Smooth muscle cell (in vitro differentiated cells): ENCODE results near the gene SMARCA1. TPM values are rescaled to one million over a fixed set of nuclear protein-coding genes. Genes with fewer than 3 reads are reported as not detected.
A peak's percentile ranks its signal among the peaks of the same experiment; 100 is the strongest.

Source experiments
- DNase-seq: peaks from one replicate; lab custom pipeline; 2025; ENCODE audit not compliant: unreplicated experiment; lab: John Stamatoyannopoulos, UW
- H2AFZ ChIP-seq: fragments of 200-600 bp; sonication (generic); 2 replicates; pipeline ENCODE4 v1.6.0; 2016; ENCODE audit warnings: antibody characterized with exemption, low read depth, mild to moderate bottlenecking
- H3F3A ChIP-seq: fragments of 200-600 bp; sonication (generic); 2 replicates; pipeline ENCODE4 v1.6.0; 2017; ENCODE audit warnings: antibody characterized with exemption, low read depth
- H3K27ac ChIP-seq: fragments of 200-600 bp; sonication (generic); 2 replicates; pipeline ENCODE4 v1.5.1; 2016; ENCODE audit warnings: low read depth, mild to moderate bottlenecking
- H3K27me3 ChIP-seq: fragments of 200-600 bp; sonication (generic); 2 replicates; pipeline ENCODE4 v1.6.1; 2016; ENCODE audit warnings: low read depth, mild to moderate bottlenecking
- H3K36me3 ChIP-seq: fragments of 200-600 bp; sonication (generic); 2 replicates; pipeline ENCODE4 v1.5.1; 2016; ENCODE audit warnings: low read depth
- H3K4me1 ChIP-seq: fragments of 200-600 bp; sonication (generic); 2 replicates; pipeline ENCODE4 v1.5.1; 2016; ENCODE audit warnings: low read depth
- H3K4me2 ChIP-seq: fragments of 200-600 bp; sonication (generic); 2 replicates; pipeline ENCODE4 v1.6.0; 2016; ENCODE audit warnings: mild to moderate bottlenecking
- H3K4me3 ChIP-seq: fragments of 200-600 bp; sonication (generic); 2 replicates; pipeline ENCODE4 v1.5.1; 2016; ENCODE audit warnings: mild to moderate bottlenecking
- H3K79me2 ChIP-seq: fragments of 200-600 bp; sonication (generic); 2 replicates; pipeline ENCODE4 v1.6.0; 2016; ENCODE audit warnings: low read depth, mild to moderate bottlenecking
- H3K9ac ChIP-seq: fragments of 200-600 bp; sonication (generic); 2 replicates; pipeline ENCODE4 v1.6.0; 2016; ENCODE audit warnings: low read depth
- H3K9me3 ChIP-seq: fragments of 200-600 bp; sonication (generic); replicated peaks from 2 replicates; pipeline ENCODE4 v1.5.1; 2016; ENCODE audit warnings: low read depth
- H4K20me1 ChIP-seq: fragments of 200-600 bp; sonication (generic); 2 replicates; pipeline ENCODE4 v1.6.0; 2016; ENCODE audit warnings: low read depth
- CTCF ChIP-seq: fragments of 200-600 bp; sonication (generic); IDR thresholded peaks from 2 replicates; pipeline ENCODE4 v1.5.1; 2017; ENCODE audit warnings: borderline replicate concordance, mild to moderate bottlenecking, antibody characterized with exemption; ENCODE audit not compliant: insufficient read depth, poor library complexity, severe bottlenecking
- WGBS: methylation state at CpG from one replicate; pipeline ENCODE4 v1.1.7; 2016; ENCODE audit warnings: low lambda C conversion rate; 5-methylcytosine and 5-hydroxymethylcytosine counted together
- polyA plus RNA-seq: library from polyadenylated mRNA; unstranded; fragments of >200 nt; fragmentation: Nextera tagmentation; extraction: Ambion mirVana; gene quantifications from 2 replicates; pipeline ENCODE4 v1.2.1, GENCODE V29; 2016
- total RNA-seq: library from RNA; depleted of rRNA; stranded (reverse); fragments of >200 nt; gene quantifications from 2 replicates; pipeline ENCODE4 v1.2.3, GENCODE V29; 2014

SMARCA1 gene
- total and polyA plus RNA-seq, 2 experiments from 2014 or later = 60.9 to 91.5 TPM

- Histone ChIP-seq H3K36me3 (no peaks in the 10 kb centered on the region), H3K9me3 (no peaks in the 10 kb centered on the region), H2AFZ (no peak overlapping the region), H3K9ac (peak overlapping the region; percentile 71), H3F3A (no peaks in the 10 kb centered on the region), H4K20me1 (no peaks in the 10 kb centered on the region), H3K27me3 (no peaks in the 10 kb centered on the region), H3K4me3 (peak overlapping the region; percentile 73), H3K27ac (no peak overlapping the region), H3K79me2 (no peaks in the 10 kb centered on the region), H3K4me1 (no peaks in the 10 kb centered on the region), H3K4me2 (peak overlapping the region; percentile 80)
- 48% methylated on average over 13 of the region's 14 CpGs for WGBS
- no peak for DNase-seq
- TF ChIP-seq CTCF = no peak
These were observed 17.5 kb upstream of the SMARCA1 start for GRCh38 chrX:129540722-129541184.

DNA sequence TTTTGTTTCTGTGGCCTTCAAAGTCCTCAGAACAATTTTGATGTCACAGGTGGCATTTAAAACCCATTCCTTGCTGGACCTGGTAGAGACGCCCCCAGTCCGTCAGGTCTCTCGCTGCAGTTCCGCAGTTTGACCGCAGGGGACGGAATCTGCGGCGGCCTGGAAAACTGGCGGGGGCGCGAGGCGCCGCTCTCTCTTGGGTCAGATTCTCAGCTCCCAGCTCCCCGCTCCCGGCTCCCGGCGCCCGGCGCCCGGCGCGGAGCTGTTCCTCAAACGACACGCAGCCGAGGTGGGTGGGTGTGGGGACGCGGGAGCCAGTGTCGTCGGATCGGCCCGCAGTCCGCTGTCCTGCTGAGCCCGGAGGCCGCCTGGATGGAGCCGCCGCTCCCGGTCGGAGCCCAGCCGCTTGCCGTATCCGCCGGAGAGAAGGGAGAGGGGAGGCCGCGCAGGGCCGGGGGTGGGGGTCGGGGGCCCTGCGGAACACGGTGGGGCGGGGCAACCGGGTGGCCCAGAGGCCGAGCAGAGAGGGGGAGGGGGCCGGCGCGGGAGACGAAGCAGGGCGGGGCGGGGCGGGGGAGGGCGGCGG lies 16.9 kb upstream of the SMARCA1 start, which contains the start of gene OCRL:
OCRL (plus strand) TSS at position 192 of the 586 bp plus-strand sequence; CDS start at position 373, 181 bp downstream.
- Histone ChIP-seq H4K20me1 (no peaks in the 10 kb centered on the region), H3K4me2 (peak within 1 kb of the TSS; percentile 80), H3F3A (no peaks in the 10 kb centered on the region), H3K79me2 (no peaks in the 10 kb centered on the region), H3K9me3 (no peaks in the 10 kb centered on the region), H3K9ac (peak within 1 kb of the TSS; percentile 71), H3K4me3 (peak within 1 kb of the TSS; percentile 73), H3K27me3 (no peaks in the 10 kb centered on the region), H2AFZ (no peak within 1 kb of the TSS), H3K27ac (no peak within 1 kb of the TSS), H3K4me1 (no peaks in the 10 kb centered on the region), H3K36me3 (no peaks in the 10 kb centered on the region)
- DNase-seq = peak; percentile 18
- TF ChIP-seq CTCF = peak; percentile 48
- 25% methylated on average over 32 of the region's 60 CpGs for WGBS

GRCh38 chrX:129534816-129535578 lies 11.7 kb upstream of the SMARCA1 start:
- no peak overlapping the region for H2AFZ ChIP-seq
- TF ChIP-seq CTCF = no peak
- no peaks in the 10 kb centered on the region for H3K4me1 ChIP-seq
- no peaks in the 10 kb centered on the region for H4K20me1 ChIP-seq
- H3K4me3 ChIP-seq = no peak overlapping the region
- H3K9me3 ChIP-seq = no peaks in the 10 kb centered on the region
- no peaks in the 10 kb centered on the region for H3K27me3 ChIP-seq
- no peak for DNase-seq
- no peaks in the 10 kb centered on the region for H3K36me3 ChIP-seq
- no peak overlapping the region for H3K4me2 ChIP-seq
- no peaks in the 10 kb centered on the region for H3F3A ChIP-seq
- WGBS = 71% methylated on average over 4 of the region's 4 CpGs
- no peaks in the 10 kb centered on the region for H3K79me2 ChIP-seq
- no peak overlapping the region for H3K27ac ChIP-seq
- no peak overlapping the region for H3K9ac ChIP-seq
